Adrenal gland (tissue), 12 donors: ENCODE measurements around the gene RDH11. TPM values are rescaled to one million over a fixed set of nuclear protein-coding genes. Genes with fewer than 3 reads are reported as not detected.
"Not testable (repeated sequence)": the region's sequence is repeated elsewhere in the genome, so short reads cannot be mapped to it uniquely, and the experiment has no call there.

Source experiments
- DNase-seq, 7 donors: peaks; one replicate each; pipeline ENCODE4 v3.0.0-alpha.2; 2019 to 2020
- H3K27ac ChIP-seq, 5 donors: fragments of 200-600 bp; sonication (generic) in 4 of 5; 1 replicate in 3 of 5; 2 replicates in 2 of 5; pipeline versions ENCODE4 v1.5.1 to v1.8.0; 2016 to 2020; ENCODE audit warnings: mild to moderate bottlenecking in 1 of 5
- H3K27me3 ChIP-seq: fragments of 200-600 bp; 2 replicates; pipeline ENCODE4 v1.8.0; 2021
- H3K36me3 ChIP-seq, 2 donors: fragments of 200-600 bp; replicated peaks in 1 of 2; 1 replicate in 1 of 2; 2 replicates in 1 of 2; pipeline versions ENCODE4 v1.5.1 to v1.8.0; 2018 to 2022
- H3K4me1 ChIP-seq, 2 donors: fragments of 200-600 bp; replicated peaks in 1 of 2; 1 replicate in 1 of 2; 2 replicates in 1 of 2; pipeline versions ENCODE4 v1.5.1 to v1.8.0; 2018 to 2021
- H3K4me3 ChIP-seq, 4 donors: fragments of 200-600 bp; sonication (generic) in 3 of 4; one replicate each; pipeline ENCODE4 v1.5.1; 2016 to 2018
- H3K9me3 ChIP-seq, 3 donors: fragments of 200-600 bp; sonication (generic) in 1 of 3; replicated peaks in 1 of 3; 1 replicate in 2 of 3; 2 replicates in 1 of 3; pipeline versions ENCODE4 v1.5.1 to v1.8.0; 2016 to 2021
- POLR2A ChIP-seq, 2 donors: fragments of 450-650 bp; IDR thresholded peaks; one replicate each; pipeline ENCODE4 v1.6.1; 2017; ENCODE audit warnings: antibody characterized with exemption in 2 of 2, mild to moderate bottlenecking in 2 of 2, moderate library complexity in 1 of 2
- WGBS, 4 donors: extraction: QIAGEN DNeasy Blood & Tissue Kit in 2 of 4; methylation state at CpG; one replicate each; pipeline versions ENCODE4 v1.1.5 to v1.1.7; 2013 to 2017; 5-methylcytosine and 5-hydroxymethylcytosine counted together
- intact Hi-C, 2 donors: fragments of 100-400 bp; cut with DNase I; formaldehyde crosslinking; loops; one replicate each; pipeline versions ENCODE4 v1.14.1 to v1.15.0; 2022 to 2023
- polyA plus RNA-seq, 3 donors: library from polyadenylated mRNA; stranded (reverse); fragments of 200-250 nt in 2 of 3; fragments of 350-450 nt in 1 of 3; fragmentation: Illumina TruSeq in 1 of 3; extraction: RNeasy Lipid Tissue Mini Kit (QIAGEN cat#74804) in 1 of 3; gene quantifications; one replicate each; pipeline ENCODE4 v1.2.3, GENCODE V29; 2013 to 2014
- total RNA-seq, 9 donors: library from RNA; depleted of rRNA in 4 of 9; stranded (reverse); fragments of >200 nt in 4 of 9; fragments of 120-200 nt in 1 of 9; fragmentation: NEBNext Ultra II Directional in 1 of 9; extraction: Animal tissue kit (Norgen Biotek cat#: 25700) in 1 of 9; gene quantifications; one replicate each; pipeline versions ENCODE4 v1.1.0 to v1.2.4, GENCODE V29; 2013 to 2023
- TF ChIP-seq, protein P1 (sequence below), 6 experiments: fragments of 450-650 bp in 4 of 6; fragments of 200-600 bp in 2 of 6; sonication (generic) in 1 of 6; IDR thresholded peaks; 1 replicate in 5 of 6; 2 replicates in 1 of 6; pipeline versions ENCODE4 v1.5.1 to v1.8.0; 2016 to 2021; ENCODE audit warnings: antibody characterized with exemption in 6 of 6, mild to moderate bottlenecking in 2 of 6, moderate library complexity in 1 of 6
- donor health status: healthy with polysubstance abuse.
- donor health status: Bipolar disorder and iron deficiency.
- donor health status: DM: yes; HTN: yes; CAD: no.
- donor health status: DM: no; HTN: no; CAD: no.
- donor health status: DM: no; HTN: no; CAD: no.
- donor health status: DM: yes; HTN: yes; CAD: no.

The RDH11 gene
- total and polyA plus RNA-seq, 12 donors, result 49.1 to 309 (median 81.3) TPM

DNA sequence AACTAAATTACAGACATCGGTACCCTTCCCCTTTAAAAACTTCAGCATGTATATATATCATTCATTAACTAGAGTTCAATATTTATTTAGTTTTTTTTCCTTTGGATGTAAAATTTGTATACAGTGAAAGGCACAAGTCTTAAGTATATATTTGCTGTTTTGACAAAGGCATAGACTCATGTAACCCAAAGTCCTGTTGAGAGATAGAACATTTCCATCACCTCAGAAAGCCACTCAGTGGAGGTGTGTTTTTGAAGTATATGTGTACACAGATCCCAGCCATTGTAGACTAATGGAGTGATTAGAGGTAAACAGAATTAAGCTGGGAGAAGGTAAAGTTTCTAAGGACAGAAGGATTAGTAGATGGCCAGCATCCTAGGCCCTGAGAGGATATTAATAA lies 21.5 kb upstream of the RDH11 start:
- WGBS, 4 donors, result 93 to 98% (median 95%) methylated on average over 1 of the region's 1 CpG
- Histone ChIP-seq H3K36me3 (no peaks in the 10 kb centered on the region), H3K4me1 (peaks cover 3 to 10% of the 10 kb centered on the region in 2 donors), H3K27me3 (no peaks in the 10 kb centered on the region), H3K9me3 (no peaks in the 10 kb centered on the region), H3K27ac (no peak overlapping the region), H3K4me3 (no peak overlapping the region)
- intact Hi-C loops, result no loop called here
- DNase-seq, result no peak
- TF ChIP-seq, protein P1, sequence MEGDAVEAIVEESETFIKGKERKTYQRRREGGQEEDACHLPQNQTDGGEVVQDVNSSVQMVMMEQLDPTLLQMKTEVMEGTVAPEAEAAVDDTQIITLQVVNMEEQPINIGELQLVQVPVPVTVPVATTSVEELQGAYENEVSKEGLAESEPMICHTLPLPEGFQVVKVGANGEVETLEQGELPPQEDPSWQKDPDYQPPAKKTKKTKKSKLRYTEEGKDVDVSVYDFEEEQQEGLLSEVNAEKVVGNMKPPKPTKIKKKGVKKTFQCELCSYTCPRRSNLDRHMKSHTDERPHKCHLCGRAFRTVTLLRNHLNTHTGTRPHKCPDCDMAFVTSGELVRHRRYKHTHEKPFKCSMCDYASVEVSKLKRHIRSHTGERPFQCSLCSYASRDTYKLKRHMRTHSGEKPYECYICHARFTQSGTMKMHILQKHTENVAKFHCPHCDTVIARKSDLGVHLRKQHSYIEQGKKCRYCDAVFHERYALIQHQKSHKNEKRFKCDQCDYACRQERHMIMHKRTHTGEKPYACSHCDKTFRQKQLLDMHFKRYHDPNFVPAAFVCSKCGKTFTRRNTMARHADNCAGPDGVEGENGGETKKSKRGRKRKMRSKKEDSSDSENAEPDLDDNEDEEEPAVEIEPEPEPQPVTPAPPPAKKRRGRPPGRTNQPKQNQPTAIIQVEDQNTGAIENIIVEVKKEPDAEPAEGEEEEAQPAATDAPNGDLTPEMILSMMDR (IDR thresholded peaks at IDR 0.05), result no peak
- TF ChIP-seq POLR2A (IDR thresholded peaks at IDR 0.05), result no peak

GRCh38 chr14:67710209-67710608 lies 14.6 kb upstream of the RDH11 start:
- intact Hi-C loops, result no loop called here
- H3K9me3 ChIP-seq, result no peaks in the 10 kb centered on the region
- peaks cover 0 to 4% of the 10 kb centered on the region in 2 donors for H3K4me1 ChIP-seq
- no peak overlapping the region for H3K27ac ChIP-seq
- 85 to 92% (median 88%) methylated on average over 2 of the region's 2 CpGs for WGBS, 4 donors
- no peaks in the 10 kb centered on the region for H3K36me3 ChIP-seq
- no peak for DNase-seq
- TF ChIP-seq, protein P1 (IDR thresholded peaks at IDR 0.05), result no peak
- H3K4me3 ChIP-seq, result no peak overlapping the region
- no peaks in the 10 kb centered on the region for H3K27me3 ChIP-seq

GRCh38 chr14:67709796-67710195 lies 14.2 kb upstream of the RDH11 start:
- H3K9me3 ChIP-seq, H3K4me1 ChIP-seq, intact Hi-C loops, H3K27ac ChIP-seq, DNase-seq, H3K36me3 ChIP-seq, H3K27me3 ChIP-seq, H3K4me3 ChIP-seq: not testable (repeated sequence)
- WGBS, 4 donors, result 67 to 89% (median 83%) methylated on average over 1 of the region's 1 CpG

GRCh38 chr14:67709346-67709745 lies 13.8 kb upstream of the RDH11 start:
- intact Hi-C loops, DNase-seq, H3K9me3 ChIP-seq, H3K27ac ChIP-seq, H3K27me3 ChIP-seq, H3K36me3 ChIP-seq, H3K4me3 ChIP-seq, H3K4me1 ChIP-seq: not testable (repeated sequence)

GRCh38 chr14:67705211-67705610 lies 9.6 kb upstream of the RDH11 start:
- 53 to 67% (median 60%) methylated on average over 3 of the region's 3 CpGs for WGBS, 4 donors
- no peaks in the 10 kb centered on the region for H3K36me3 ChIP-seq
- H3K27ac ChIP-seq, result no peak overlapping the region
- H3K4me3 ChIP-seq, result no peak overlapping the region
- H3K27me3 ChIP-seq, result no peaks in the 10 kb centered on the region
- no peaks in the 10 kb centered on the region for H3K4me1 ChIP-seq
- TF ChIP-seq, protein P1 (IDR thresholded peaks at IDR 0.05), result no peak
- no peak for TF ChIP-seq POLR2A (IDR thresholded peaks at IDR 0.05)
- intact Hi-C loops, result no loop called here
- no peak for DNase-seq
- H3K9me3 ChIP-seq, result no peaks in the 10 kb centered on the region
